Sigmoid colon (tissue), 7 donors: ENCODE results near the gene CAPN15. TPM values are rescaled to one million over a fixed set of nuclear protein-coding genes. Genes with fewer than 3 reads are reported as not detected.
"Not testable (repeated sequence)": the region's sequence is repeated elsewhere in the genome, so short reads cannot be mapped to it uniquely, and the experiment has no call there.

Source experiments
- DNase-seq: peaks from one replicate; pipeline ENCODE4 v3.0.0-alpha.2; 2019
- H3K27ac ChIP-seq, 4 donors: fragments of 200-600 bp; sonication (generic); one replicate each; pipeline ENCODE4 v1.5.1; 2016 to 2019; ENCODE audit warnings: mild to moderate bottlenecking in 1 of 4
- H3K27me3 ChIP-seq, 3 donors: fragments of 200-600 bp; sonication (generic); one replicate each; pipeline ENCODE4 v1.5.1; 2019; ENCODE audit warnings: mild to moderate bottlenecking in 1 of 3
- H3K36me3 ChIP-seq, 4 donors: fragments of 200-600 bp; sonication (generic); one replicate each; pipeline ENCODE4 v1.5.1; 2016 to 2019
- H3K4me1 ChIP-seq, 4 donors: fragments of 200-600 bp; sonication (generic); one replicate each; pipeline ENCODE4 v1.5.1; 2017 to 2019
- H3K4me3 ChIP-seq, 4 donors: fragments of 200-600 bp; sonication (generic); one replicate each; pipeline ENCODE4 v1.5.1; 2017 to 2019; ENCODE audit warnings: mild to moderate bottlenecking in 2 of 4, moderate library complexity in 1 of 4
- H3K9me3 ChIP-seq, 4 donors: fragments of 200-600 bp in 3 of 4; sonication (generic) in 3 of 4; one replicate each; pipeline versions ENCODE4 v1.5.1 to v1.6.1; 2013 to 2019
- EP300 ChIP-seq, 4 donors: sonication (generic); formaldehyde crosslinking; IDR thresholded peaks; one replicate each; pipeline ENCODE4 v1.6.1; 2017; ENCODE audit warnings: antibody characterized with exemption in 4 of 4
- POLR2A ChIP-seq, 2 donors: fragments of 450-650 bp; IDR thresholded peaks; one replicate each; pipeline ENCODE4 v1.6.1; 2016; ENCODE audit warnings: antibody characterized with exemption in 2 of 2, mild to moderate bottlenecking in 2 of 2, moderate library complexity in 2 of 2
- POLR2AphosphoS5 ChIP-seq, 4 donors: sonication (generic); formaldehyde crosslinking; IDR thresholded peaks; one replicate each; pipeline ENCODE4 v1.6.1; 2017; ENCODE audit warnings: antibody characterized with exemption in 4 of 4
- WGBS, 2 donors: extraction: QIAGEN DNeasy Blood & Tissue Kit; methylation state at CpG; one replicate each; pipeline ENCODE4 v1.1.7; 2013; 5-methylcytosine and 5-hydroxymethylcytosine counted together
- intact Hi-C: fragments of 100-400 bp; cut with DNase I; formaldehyde crosslinking; loops from one replicate; pipeline ENCODE4 v1.15.1; 2023
- polyA plus RNA-seq, 3 donors: library from polyadenylated mRNA; stranded (reverse); fragments of 200-250 nt; gene quantifications; one replicate each; pipeline ENCODE4 v1.2.3, GENCODE V29; 2013
- total RNA-seq, 4 donors: library from RNA; depleted of rRNA; stranded (reverse); fragments of >200 nt; gene quantifications; one replicate each; pipeline ENCODE4 v1.1.0, GENCODE V29; 2016
- TF ChIP-seq, protein P1 (sequence below), 4 experiments: fragments of 450-650 bp in 3 of 4; fragments of 200-600 bp in 1 of 4; IDR thresholded peaks; one replicate each; pipeline ENCODE4 v1.5.1; 2016 to 2019; ENCODE audit warnings: antibody characterized with exemption in 4 of 4, mild to moderate bottlenecking in 3 of 4, moderate library complexity in 2 of 4
- donor health status: healthy with polysubstance abuse.
- donor health status: Bipolar disorder and iron deficiency.
- donor health status: healthy.

Gene CAPN15
- 10 to 100 TPM; 10.3 to 24.4 (median 16.9) TPM for total RNA-seq
- 10 to 100 TPM; 35.4 to 85.8 (median 60.1) TPM for polyA plus RNA-seq

DNA sequence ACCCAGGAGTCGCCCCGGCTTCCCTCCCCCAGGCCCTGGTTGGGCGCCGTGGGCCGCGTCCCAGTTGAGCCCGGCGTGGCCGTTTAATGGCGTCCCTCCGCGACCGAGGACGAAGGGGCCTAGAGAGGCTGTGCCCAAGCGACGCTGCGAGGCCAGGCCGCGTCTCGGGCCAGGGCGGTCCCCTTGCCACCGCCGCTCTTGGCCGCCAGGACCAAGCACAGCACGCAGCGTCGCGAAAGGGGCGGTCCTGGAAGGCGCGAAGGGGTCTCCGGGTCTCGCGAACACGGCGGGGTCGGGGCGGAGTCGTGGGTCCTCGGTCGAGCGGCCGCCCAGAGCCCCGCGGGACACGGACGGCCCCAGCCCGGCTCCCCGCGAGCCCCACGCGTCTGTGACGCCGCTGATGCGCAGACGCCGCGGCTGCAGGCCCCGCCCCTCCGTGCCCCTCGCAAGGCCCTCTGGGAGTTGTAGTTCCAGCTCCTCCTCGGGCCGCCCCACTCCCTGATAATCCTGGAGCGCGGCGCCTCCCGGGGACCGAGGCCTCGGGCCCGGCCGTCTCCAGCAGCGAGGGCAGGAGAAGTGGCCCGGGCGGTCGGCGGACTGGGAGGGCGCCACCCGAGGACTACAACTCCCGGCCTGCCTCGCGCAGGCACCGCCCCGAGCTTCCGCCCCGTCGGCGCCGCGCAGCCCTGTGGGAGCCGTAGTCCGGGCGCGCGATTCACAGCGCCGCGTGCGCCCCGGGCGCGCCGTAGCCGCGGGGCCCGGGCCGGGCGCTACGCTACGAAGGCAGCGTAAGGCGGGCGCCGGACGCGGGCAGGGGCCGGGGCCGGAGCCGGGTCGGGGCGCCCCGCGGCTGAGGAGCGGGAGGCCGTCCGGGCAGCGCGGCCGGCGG, at the start of gene CAPN15:
TSS of gene CAPN15 (plus strand) at position 698 of the 889 bp plus-strand sequence. CDS start 19,127 bp downstream, outside the sequence.
- Histone ChIP-seq H3K27me3 (no peaks in the 10 kb centered on the region), H3K36me3 (no peaks in the 10 kb centered on the region), H3K27ac (peak within 1 kb of the TSS; percentile 86 to 96 (median 94)), H3K9me3 (no peaks in the 10 kb centered on the region), H3K4me1 (peaks cover 0 to 55% (median 41%) of the 10 kb centered on the region in 4 donors), H3K4me3 (peak within 1 kb of the TSS; percentile 57 to 65 (median 62))
- intact Hi-C loops: loop anchor here (2.0 to 5.0 kb wide), 3 partner anchors 102 to 145 kb away; partner anchors contain the start of genes PGAP6 and RAB11FIP3
- WGBS, 2 donors: 0 to 1% methylated on average over 129 of the region's 129 CpGs
- peak; percentile 94 for DNase-seq
- TF ChIP-seq POLR2A (IDR thresholded peaks at IDR 0.05) (peak; percentile 48 to 59), EP300 (IDR thresholded peaks at IDR 0.05) (no peak), POLR2AphosphoS5 (IDR thresholded peaks at IDR 0.05) (peak; percentile 74 to 93 (median 84))
- TF ChIP-seq, protein P1, sequence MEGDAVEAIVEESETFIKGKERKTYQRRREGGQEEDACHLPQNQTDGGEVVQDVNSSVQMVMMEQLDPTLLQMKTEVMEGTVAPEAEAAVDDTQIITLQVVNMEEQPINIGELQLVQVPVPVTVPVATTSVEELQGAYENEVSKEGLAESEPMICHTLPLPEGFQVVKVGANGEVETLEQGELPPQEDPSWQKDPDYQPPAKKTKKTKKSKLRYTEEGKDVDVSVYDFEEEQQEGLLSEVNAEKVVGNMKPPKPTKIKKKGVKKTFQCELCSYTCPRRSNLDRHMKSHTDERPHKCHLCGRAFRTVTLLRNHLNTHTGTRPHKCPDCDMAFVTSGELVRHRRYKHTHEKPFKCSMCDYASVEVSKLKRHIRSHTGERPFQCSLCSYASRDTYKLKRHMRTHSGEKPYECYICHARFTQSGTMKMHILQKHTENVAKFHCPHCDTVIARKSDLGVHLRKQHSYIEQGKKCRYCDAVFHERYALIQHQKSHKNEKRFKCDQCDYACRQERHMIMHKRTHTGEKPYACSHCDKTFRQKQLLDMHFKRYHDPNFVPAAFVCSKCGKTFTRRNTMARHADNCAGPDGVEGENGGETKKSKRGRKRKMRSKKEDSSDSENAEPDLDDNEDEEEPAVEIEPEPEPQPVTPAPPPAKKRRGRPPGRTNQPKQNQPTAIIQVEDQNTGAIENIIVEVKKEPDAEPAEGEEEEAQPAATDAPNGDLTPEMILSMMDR (IDR thresholded peaks at IDR 0.05): peak; percentile 9 to 37 (median 26)

DNA sequence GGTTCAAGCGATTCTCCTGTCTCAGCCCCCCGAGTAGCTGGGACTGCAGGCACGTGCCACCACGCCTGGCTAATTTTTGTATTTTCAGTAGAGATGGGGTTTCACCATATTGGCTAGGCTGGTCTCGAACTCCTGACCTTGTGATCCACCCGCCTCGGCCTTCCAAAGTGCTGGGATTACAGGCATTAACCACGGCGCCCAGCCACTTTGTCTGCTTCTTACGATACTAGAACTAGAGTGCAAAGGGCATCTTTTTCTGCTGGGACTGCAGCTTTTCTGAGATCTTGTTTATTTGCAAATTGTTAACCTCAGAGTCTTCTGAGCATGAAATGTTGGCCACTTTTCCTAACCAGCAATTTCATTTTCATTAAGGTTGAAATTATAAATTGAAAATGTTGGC, 49.2 kb upstream of the CAPN15 start:
- H3K4me3 ChIP-seq, intact Hi-C loops, H3K27ac ChIP-seq: not testable (repeated sequence)

DNA sequence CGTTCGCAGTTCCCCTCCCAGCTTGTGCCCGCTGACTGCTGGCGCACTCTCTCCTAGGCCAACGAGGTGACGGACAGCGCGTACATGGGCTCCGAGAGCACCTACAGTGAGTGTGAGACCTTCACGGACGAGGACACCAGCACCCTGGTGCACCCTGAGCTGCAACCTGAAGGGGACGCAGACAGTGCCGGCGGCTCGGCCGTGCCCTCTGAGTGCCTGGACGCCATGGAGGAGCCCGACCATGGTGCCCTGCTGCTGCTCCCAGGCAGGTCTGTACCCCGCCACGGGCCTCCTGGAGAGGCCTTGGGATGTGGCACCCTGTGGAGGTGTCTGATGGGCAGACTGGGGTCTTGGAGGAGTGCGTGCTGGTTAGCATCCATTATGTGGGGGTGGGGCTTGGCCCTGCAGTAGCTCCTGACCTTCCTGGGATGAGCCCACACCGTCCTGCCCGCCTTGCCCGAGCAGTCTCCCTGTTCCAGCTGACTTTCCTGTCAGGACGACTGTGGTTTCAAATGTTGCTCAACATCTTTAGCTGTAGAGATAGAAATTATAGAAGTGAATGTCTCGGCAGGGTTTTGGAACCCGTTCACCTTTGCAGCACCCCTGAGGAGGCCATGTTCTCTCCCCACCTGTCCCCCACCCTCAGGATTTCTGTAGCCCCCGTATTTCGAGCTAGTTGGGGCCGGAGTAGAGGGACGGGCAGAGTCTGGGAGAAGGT, 44.9 kb upstream of the CAPN15 start:
- intact Hi-C loops: no loop called here
- no peak for TF ChIP-seq POLR2A (IDR thresholded peaks at IDR 0.05)
- TF ChIP-seq EP300 (IDR thresholded peaks at IDR 0.05): no peak
- TF ChIP-seq, protein P1 (IDR thresholded peaks at IDR 0.05): no peak
- no peak for TF ChIP-seq POLR2AphosphoS5 (IDR thresholded peaks at IDR 0.05)
- 95% methylated on average over 31 of the region's 31 CpGs for WGBS, 2 donors
- Histone ChIP-seq H3K36me3 (peaks cover 0 to 27% (median 6%) of the 10 kb centered on the region in 4 donors), H3K4me1 (peaks cover 0 to 11% (median 3%) of the 10 kb centered on the region in 4 donors), H3K9me3 (no peaks in the 10 kb centered on the region), H3K4me3 (no peak overlapping the region), H3K27ac (peak overlapping the region in 2 of 4 donors; percentile 20 to 61), H3K27me3 (no peaks in the 10 kb centered on the region)
- DNase-seq: no peak

More for the DNA sequence above, 49.2 kb upstream of the CAPN15 start:
- DNase-seq, H3K4me1 ChIP-seq, H3K27me3 ChIP-seq, H3K9me3 ChIP-seq: not testable (repeated sequence)
- 72 to 86% methylated on average over 10 of the region's 10 CpGs for WGBS, 2 donors
- peaks cover 0 to 15% (median 6%) of the 10 kb centered on the region in 4 donors for H3K36me3 ChIP-seq

DNA sequence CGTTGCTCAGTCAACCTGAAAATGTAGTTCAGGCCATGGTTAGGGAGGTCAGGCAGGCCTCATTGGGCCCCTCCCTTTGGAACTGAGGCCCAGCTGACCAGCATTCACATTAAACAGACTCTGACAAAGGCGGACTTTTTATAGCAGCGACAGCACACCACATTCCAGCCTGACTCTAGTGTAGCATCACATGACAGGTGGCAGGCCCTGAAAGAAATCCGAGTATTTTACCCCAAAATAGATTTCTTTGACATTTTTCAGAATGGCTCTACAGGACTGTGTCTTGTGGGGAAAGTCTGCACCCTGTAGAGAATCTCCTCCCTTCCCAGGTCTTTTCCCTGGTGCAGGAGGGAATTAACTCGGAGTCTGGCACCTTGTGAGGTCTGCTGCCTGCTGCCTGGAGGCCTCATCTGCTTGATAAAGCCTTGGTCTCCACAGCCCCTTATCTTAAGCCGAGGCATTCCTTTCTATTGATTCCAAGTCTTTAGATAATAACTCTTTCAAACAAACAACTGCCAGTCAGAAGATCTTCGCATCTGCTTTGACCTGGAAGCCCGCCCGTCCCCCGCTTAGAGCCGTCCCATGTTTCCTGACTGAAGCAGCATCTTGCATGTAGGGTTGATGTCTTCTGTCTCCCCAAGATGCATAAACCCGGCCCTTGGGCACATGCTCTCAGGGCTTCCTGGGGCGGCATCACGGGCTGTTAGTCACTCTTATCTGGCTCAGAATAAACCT, 44.0 kb upstream of the CAPN15 start:
- intact Hi-C loops: no loop called here
- Histone ChIP-seq H3K9me3 (no peaks in the 10 kb centered on the region), H3K4me1 (peaks cover 0 to 11% (median 3%) of the 10 kb centered on the region in 4 donors), H3K36me3 (peaks cover 0 to 27% (median 6%) of the 10 kb centered on the region in 4 donors), H3K27me3 (no peaks in the 10 kb centered on the region), H3K4me3 (no peak overlapping the region), H3K27ac (peak overlapping the region in 2 of 4 donors; percentile 20 to 61)
- TF ChIP-seq EP300 (IDR thresholded peaks at IDR 0.05): no peak
- TF ChIP-seq POLR2AphosphoS5 (IDR thresholded peaks at IDR 0.05): peak in 1 of 4 donors; percentile 48
- WGBS, 2 donors: 85 to 91% methylated on average over 14 of the region's 14 CpGs
- DNase-seq: no peak

DNA sequence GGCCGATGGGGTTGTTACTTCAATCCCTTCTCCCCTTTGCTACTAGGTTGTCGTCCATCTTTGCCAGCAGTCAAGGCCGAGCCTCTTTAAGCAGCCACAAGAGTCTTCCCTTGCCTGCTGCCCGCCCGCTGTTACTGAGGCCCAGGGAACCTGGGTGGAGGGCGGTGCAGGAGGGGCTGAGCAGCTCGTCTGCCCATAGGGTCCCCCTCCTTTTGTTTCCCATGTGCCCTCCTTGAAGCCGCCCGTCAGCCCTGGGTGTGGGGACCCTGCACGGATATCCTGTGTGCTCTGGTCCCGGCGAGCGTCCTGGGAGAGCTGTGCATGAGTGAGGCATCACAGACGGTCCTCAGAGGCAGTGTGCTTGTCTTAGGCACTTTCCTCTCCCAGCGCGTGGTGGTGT, 37.9 kb upstream of the CAPN15 start:
- WGBS, 2 donors: 95 to 96% methylated on average over 16 of the region's 16 CpGs

More for the DNA sequence above, 37.9 kb upstream of the CAPN15 start:
- no peaks in the 10 kb centered on the region for H3K9me3 ChIP-seq
- H3K27me3 ChIP-seq: no peaks in the 10 kb centered on the region
- TF ChIP-seq POLR2A (IDR thresholded peaks at IDR 0.05): no peak
- H3K4me1 ChIP-seq: no peaks in the 10 kb centered on the region
- H3K27ac ChIP-seq: no peak overlapping the region
- H3K4me3 ChIP-seq: no peak overlapping the region
- intact Hi-C loops: loop anchor here (5.0 kb wide), 1 partner anchor 97 kb away; no protein-coding TSS in a partner anchor
- H3K36me3 ChIP-seq: peaks cover 9 to 44% (median 21%) of the 10 kb centered on the region in 4 donors
- no peak for DNase-seq
